HT-29 (cell line): ENCODE measurements around the gene AEBP1. TPM values are rescaled to one million over a fixed set of nuclear protein-coding genes. Genes with fewer than 3 reads are reported as not detected.
"Not testable (repeated sequence)": the region's sequence is repeated elsewhere in the genome, so short reads cannot be mapped to it uniquely, and the experiment has no call there.

Source experiments
- DNase-seq: peaks from one replicate; pipeline ENCODE4 v3.0.0-alpha.2; 2015; ENCODE audit warnings: low spot score
- total RNA-seq: library from RNA; depleted of rRNA; stranded (reverse); fragments of >200 nt; shearing (Covaris generic); gene quantifications from 2 replicates; pipeline ENCODE4 v1.2.3, GENCODE V29; 2014

AEBP1 gene
- total RNA-seq, 1 experiment from 2014 or later, result not detected

- no peak for DNase-seq
Observed at GRCh38 chr7:44116789-44117666, 12.9 kb downstream of the AEBP1 start.

- no peak for DNase-seq
Observed at GRCh38 chr7:44117801-44118429, 13.8 kb downstream of the AEBP1 start.

GRCh38 chr7:44119829-44120380 lies 15.8 kb downstream of the AEBP1 start:
- no peak for DNase-seq

- no peak for DNase-seq
Observed at GRCh38 chr7:44120395-44120794, 16.2 kb downstream of the AEBP1 start.

GRCh38 chr7:44121761-44122420 lies 17.7 kb downstream of the AEBP1 start:
- DNase-seq, result no peak

GRCh38 chr7:44122529-44122928 lies 18.4 kb downstream of the AEBP1 start:
- DNase-seq, result no peak

- DNase-seq, result peak; percentile 97
Observed at GRCh38 chr7:44123190-44124003, 19.3 kb downstream of the AEBP1 start, which contains the start of gene POLD2. Gene POLD2 (minus strand): TSS chr7:44123548. CDS start chr7:44122053, 1,495 bp downstream.

GRCh38 chr7:44124822-44125202 lies 20.7 kb downstream of the AEBP1 start:
- DNase-seq, result no peak

- not testable (repeated sequence) for DNase-seq
Observed at GRCh38 chr7:44126574-44126973, 22.4 kb downstream of the AEBP1 start.

GRCh38 chr7:44127161-44127560 lies 23.0 kb downstream of the AEBP1 start:
- DNase-seq, result no peak

GRCh38 chr7:44128721-44129582 lies 24.8 kb downstream of the AEBP1 start:
- no peak for DNase-seq

- peak; percentile 66 for DNase-seq
Observed at GRCh38 chr7:44131173-44132029, 27.3 kb downstream of the AEBP1 start.

- DNase-seq, result no peak
Observed at GRCh38 chr7:44132039-44132438, 27.9 kb downstream of the AEBP1 start.

- no peak for DNase-seq
Observed at GRCh38 chr7:44133295-44133694, 29.1 kb downstream of the AEBP1 start.

GRCh38 chr7:44134943-44135628 lies 30.9 kb downstream of the AEBP1 start:
- no peak for DNase-seq

- DNase-seq, result no peak
Observed at GRCh38 chr7:44136731-44137130, 32.6 kb downstream of the AEBP1 start.

- DNase-seq, result no peak
Observed at GRCh38 chr7:44138698-44139097, 34.6 kb downstream of the AEBP1 start.

GRCh38 chr7:44139311-44140010 lies 35.3 kb downstream of the AEBP1 start:
- no peak for DNase-seq
